RWPE1 (cell line): Measurements from ENCODE around the gene REV3L.

Source experiments
- CTCF ChIA-PET: fragments of 350-600 bp; sonication (Branson Sonifier 250); formaldehyde crosslinking; extraction: SDS; loops from one replicate; lab custom pipeline; 2021; lab: Yijun Ruan, JAX
- POLR2A ChIA-PET: fragments of 400-600 bp; formaldehyde crosslinking; extraction: SDS; loops from one replicate; lab custom pipeline; 2020; ENCODE audit warnings: antibody characterized with exemption; ENCODE audit not compliant: low non-redundant PET; lab: Yijun Ruan, JAX
- DNase-seq: peaks from one replicate; pipeline ENCODE4 v3.0.0; 2012; ENCODE audit warnings: low spot score
- H3K27ac ChIP-seq: fragments of 450-650 bp; 2 replicates; pipeline ENCODE4 v1.5.1; 2017
- CTCF ChIP-seq: fragments of 450-650 bp; conservative IDR thresholded peaks from 2 replicates; pipeline ENCODE4 v1.5.1; 2017; ENCODE audit warnings: low read depth, mild to moderate bottlenecking

The REV3L gene

DNA sequence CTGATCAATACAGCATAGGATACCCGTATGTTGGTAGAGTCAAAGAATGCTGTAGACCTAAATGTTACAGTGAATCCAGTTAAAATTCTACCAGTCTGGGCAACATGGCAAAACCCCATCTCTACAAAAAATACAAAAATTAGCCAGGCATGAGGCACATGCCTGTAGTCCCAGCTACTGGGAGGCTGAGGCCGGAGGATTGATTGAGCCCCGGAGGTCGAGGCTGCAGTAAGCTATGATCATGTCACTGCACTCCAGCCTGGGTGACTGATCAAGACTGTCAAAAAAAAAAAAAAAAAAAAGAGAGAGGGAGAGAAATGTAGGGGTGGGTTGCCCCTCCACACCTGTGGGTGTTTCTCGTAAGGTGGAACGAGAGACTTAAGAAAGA is 228.2 kb downstream of the REV3L start:
- ChIA-PET POLR2A (no interaction called here), CTCF (no interaction called here)
- no peak for TF ChIP-seq CTCF
- no peak overlapping the region for H3K27ac ChIP-seq
- no peak for DNase-seq

DNA sequence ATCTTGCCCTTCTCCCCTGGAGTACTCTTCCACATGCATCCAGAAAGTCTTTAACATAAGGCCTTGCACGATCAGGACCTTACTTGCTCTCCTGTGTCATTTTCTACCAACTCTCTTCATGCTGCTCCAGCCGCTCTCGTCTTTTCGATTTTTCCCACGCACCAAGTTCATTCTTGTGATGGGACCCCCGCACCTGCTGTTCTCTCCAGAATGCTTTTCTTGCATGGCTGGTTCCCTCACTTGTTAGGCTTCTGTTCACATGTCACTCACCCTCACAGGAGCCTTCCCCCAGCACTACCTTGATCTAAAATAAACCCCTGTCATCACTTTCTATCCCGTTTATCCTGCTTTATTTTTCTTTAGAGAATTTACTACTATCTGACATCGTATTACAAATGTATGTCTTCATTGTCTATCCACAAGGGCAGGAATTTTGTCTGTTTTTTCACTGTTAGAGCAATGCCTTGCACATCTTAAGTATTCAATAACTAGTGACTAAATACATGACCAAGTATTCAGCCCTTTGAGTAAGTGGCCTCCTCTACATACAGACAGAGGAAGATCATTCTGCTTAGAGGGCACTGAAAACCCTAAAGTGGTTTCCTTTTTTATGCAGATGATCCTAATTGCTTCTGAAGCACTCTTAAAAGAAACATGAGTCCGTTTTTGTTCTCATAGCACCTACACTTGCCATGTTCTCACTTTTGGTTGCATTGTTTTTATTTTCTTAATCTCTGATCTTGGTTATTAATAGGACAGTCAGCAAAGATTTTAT is 228.8 kb downstream of the REV3L start:
- H3K27ac ChIP-seq, result no peak overlapping the region
- POLR2A ChIA-PET, result interaction anchor here (0.7 kb wide), 1 partner anchor 13 kb away, joined by 4 read pairs; no protein-coding TSS in a partner anchor
- no peak for DNase-seq
- CTCF ChIA-PET, result no interaction called here
- no peak for TF ChIP-seq CTCF

- no peak overlapping the region for H3K27ac ChIP-seq
- no peak for TF ChIP-seq CTCF
- no peak for DNase-seq
- ChIA-PET POLR2A (no interaction called here), CTCF (no interaction called here)
These were observed 230.3 kb downstream of the REV3L start for GRCh38 chr6:111252726-111253125.

DNA sequence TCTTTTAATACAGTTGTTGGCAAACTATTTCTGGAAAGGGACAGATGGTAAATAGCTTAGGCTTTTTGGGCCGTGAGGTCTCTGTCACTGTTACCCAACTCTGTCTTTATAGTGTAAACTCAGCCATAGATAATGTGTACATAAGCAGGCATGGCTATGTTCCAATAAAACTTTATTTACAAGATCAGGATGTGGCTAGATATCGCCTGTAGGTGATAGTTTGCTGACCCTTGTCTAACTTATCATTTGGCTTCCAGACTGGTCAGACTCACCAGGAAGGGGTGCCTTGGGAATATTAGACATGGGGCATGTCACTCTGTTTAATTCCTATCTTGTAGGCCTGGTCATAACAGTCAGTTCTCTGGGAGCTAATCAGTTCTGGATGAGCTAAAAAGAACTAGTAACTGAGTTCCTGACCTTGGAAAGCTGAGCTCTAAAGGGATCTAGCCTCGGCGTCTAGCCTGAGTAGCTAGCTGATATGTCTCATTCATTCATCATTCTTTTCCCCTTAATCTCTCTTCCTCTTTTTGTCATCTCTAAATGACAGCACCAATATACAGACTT is 232.1 kb downstream of the REV3L start:
- ChIA-PET POLR2A (no interaction called here), CTCF (interaction anchor here (0.5 to 0.7 kb wide), 3 partner anchors 58 to 860 kb away, joined by 3 to 6 read pairs (median 3); no protein-coding TSS in a partner anchor)
- no peak for TF ChIP-seq CTCF
- H3K27ac ChIP-seq, result no peak overlapping the region
- no peak for DNase-seq
